Activated B cell treated with CpG ODN at 0.5 μM for 24 hours (primary cell): ENCODE results near the gene ZGLP1. TPM values are rescaled to one million over a fixed set of nuclear protein-coding genes. Genes with fewer than 3 reads are reported as not detected.

Experiments used
- ATAC-seq: fragments of 200-7000 bp; cut with Tn5 transposase; one replicate; pipeline ENCODE4 v1.10.0; 2021; ENCODE audit warnings: low read depth, mild to moderate bottlenecking, moderate library complexity
- CTCF ChIA-PET: fragments of 350-600 bp; sonication (Branson Sonifier 250); formaldehyde crosslinking; loops from one replicate; lab custom pipeline; 2021; ENCODE audit warnings: antibody characterized with exemption; lab: Charles Lee
- POLR2A ChIA-PET: fragments of 350-600 bp; sonication (Branson Sonifier 250); formaldehyde crosslinking; loops from one replicate; lab custom pipeline; 2021; ENCODE audit warnings: antibody characterized with exemption; lab: Charles Lee
- DNase-seq: peaks from one replicate; pipeline ENCODE4 v3.0.0; 2022
- H3K27ac Mint-ChIP-seq: one replicate; pipeline ENCODE4 v1.8.0; 2020; ENCODE audit warnings: mixed read lengths
- H3K27me3 Mint-ChIP-seq: one replicate; pipeline ENCODE4 v1.8.0; 2021; ENCODE audit warnings: mixed read lengths
- H3K36me3 Mint-ChIP-seq: one replicate; pipeline ENCODE4 v1.8.0; 2021; ENCODE audit warnings: low read depth, mixed read lengths
- H3K4me1 Mint-ChIP-seq: one replicate; pipeline ENCODE4 v1.8.0; 2021; ENCODE audit warnings: mixed read lengths
- H3K4me3 Mint-ChIP-seq: one replicate; pipeline ENCODE4 v1.8.0; 2020; ENCODE audit warnings: mild to moderate bottlenecking, mixed read lengths
- H3K9me3 Mint-ChIP-seq: one replicate; pipeline ENCODE4 v1.8.0; 2020; ENCODE audit warnings: mixed read lengths
- intact Hi-C: fragments of 100-400 bp; cut with micrococcal nuclease; formaldehyde crosslinking; loops from one replicate; pipeline ENCODE4 v1.15.1; 2024
- total RNA-seq: library from RNA; stranded (reverse); gene quantifications from 2 replicates; pipeline ENCODE4 v1.2.3, GENCODE V29; 2022
- TF ChIP-seq, protein P1 (sequence below): fragments of 200-600 bp; IDR thresholded peaks from one replicate; pipeline ENCODE4 v1.8.0; 2022; ENCODE audit warnings: antibody characterized with exemption, mild to moderate bottlenecking

ZGLP1 gene
- total RNA-seq, 1 donor from 2014 or later = 5.1 TPM

- Mint-ChIP-seq H3K4me1 (peaks cover 32% of the 10 kb centered on the region), H3K4me3 (no peak overlapping the region), H3K9me3 (no peaks in the 10 kb centered on the region), H3K36me3 (peaks cover 7% of the 10 kb centered on the region), H3K27me3 (no peaks in the 10 kb centered on the region), H3K27ac (no peak overlapping the region)
- no peak for ATAC-seq
- intact Hi-C loops = no loop called here
- POLR2A ChIA-PET = interaction anchor here (4.1 to 4.3 kb wide), 2 partner anchors 9 to 111 kb away, joined by 20 to 64 read pairs; partner anchors contain the start of gene TYK2
- TF ChIP-seq, protein P1, sequence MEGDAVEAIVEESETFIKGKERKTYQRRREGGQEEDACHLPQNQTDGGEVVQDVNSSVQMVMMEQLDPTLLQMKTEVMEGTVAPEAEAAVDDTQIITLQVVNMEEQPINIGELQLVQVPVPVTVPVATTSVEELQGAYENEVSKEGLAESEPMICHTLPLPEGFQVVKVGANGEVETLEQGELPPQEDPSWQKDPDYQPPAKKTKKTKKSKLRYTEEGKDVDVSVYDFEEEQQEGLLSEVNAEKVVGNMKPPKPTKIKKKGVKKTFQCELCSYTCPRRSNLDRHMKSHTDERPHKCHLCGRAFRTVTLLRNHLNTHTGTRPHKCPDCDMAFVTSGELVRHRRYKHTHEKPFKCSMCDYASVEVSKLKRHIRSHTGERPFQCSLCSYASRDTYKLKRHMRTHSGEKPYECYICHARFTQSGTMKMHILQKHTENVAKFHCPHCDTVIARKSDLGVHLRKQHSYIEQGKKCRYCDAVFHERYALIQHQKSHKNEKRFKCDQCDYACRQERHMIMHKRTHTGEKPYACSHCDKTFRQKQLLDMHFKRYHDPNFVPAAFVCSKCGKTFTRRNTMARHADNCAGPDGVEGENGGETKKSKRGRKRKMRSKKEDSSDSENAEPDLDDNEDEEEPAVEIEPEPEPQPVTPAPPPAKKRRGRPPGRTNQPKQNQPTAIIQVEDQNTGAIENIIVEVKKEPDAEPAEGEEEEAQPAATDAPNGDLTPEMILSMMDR = no peak
- CTCF ChIA-PET = interaction anchor here (1.0 to 6.4 kb wide), 4 partner anchors 9 to 337 kb away, joined by 3 to 211 read pairs (median 34); no protein-coding TSS in a partner anchor
- no peak for DNase-seq
Observed at GRCh38 chr19:10268071-10268470, 41.5 kb downstream of the ZGLP1 start.

- DNase-seq (no peak), ATAC-seq (no peak)
- TF ChIP-seq, protein P1 = no peak
- H3K36me3 Mint-ChIP-seq = peaks cover 2% of the 10 kb centered on the region
- H3K27me3 Mint-ChIP-seq = no peaks in the 10 kb centered on the region
- H3K27ac Mint-ChIP-seq = no peak overlapping the region
- CTCF ChIA-PET = interaction anchor here (1.3 to 6.4 kb wide), 3 partner anchors 12 to 125 kb away, joined by 3 to 211 read pairs (median 16); no protein-coding TSS in a partner anchor
- POLR2A ChIA-PET = interaction anchor here (0.6 kb wide), 1 partner anchor 124 kb away, joined by 3 read pairs; no protein-coding TSS in a partner anchor
- intact Hi-C loops = no loop called here
- no peak overlapping the region for H3K4me3 Mint-ChIP-seq
- no peaks in the 10 kb centered on the region for H3K9me3 Mint-ChIP-seq
- H3K4me1 Mint-ChIP-seq = peaks cover 20% of the 10 kb centered on the region
Observed at GRCh38 chr19:10266706-10267105, 42.9 kb downstream of the ZGLP1 start.

DNA sequence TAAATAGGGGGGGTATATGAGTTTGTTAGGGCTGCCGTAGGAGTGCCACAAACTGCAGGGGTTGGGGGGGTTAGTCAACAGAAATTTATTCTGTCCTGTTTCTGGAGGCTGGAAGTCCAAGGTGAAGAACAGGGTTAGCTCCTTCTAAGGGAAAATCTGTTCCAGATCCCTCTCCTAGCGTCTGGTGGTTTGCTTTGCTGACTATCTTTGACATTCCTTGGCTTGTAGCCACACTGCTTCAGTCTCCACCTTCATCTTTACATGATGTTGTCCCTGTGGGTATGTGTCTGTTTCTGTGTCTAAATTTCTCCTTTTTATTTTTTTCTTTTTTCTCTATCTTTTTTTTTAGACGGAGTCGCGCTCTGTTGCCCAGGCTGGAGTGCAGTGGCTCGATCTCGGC, 46.8 kb downstream of the ZGLP1 start:
- ChIA-PET POLR2A (no interaction called here), CTCF (interaction anchor here (1.3 to 6.0 kb wide), 2 partner anchors 125 to 128 kb away, joined by 5 to 102 read pairs; no protein-coding TSS in a partner anchor)
- ATAC-seq (no peak), DNase-seq (no peak)
- no peak overlapping the region for H3K4me3 Mint-ChIP-seq
- TF ChIP-seq, protein P1 = no peak
- no peaks in the 10 kb centered on the region for H3K9me3 Mint-ChIP-seq
- H3K27ac Mint-ChIP-seq = no peak overlapping the region
- no peaks in the 10 kb centered on the region for H3K27me3 Mint-ChIP-seq
- intact Hi-C loops = no loop called here
- H3K36me3 Mint-ChIP-seq = peaks cover 19% of the 10 kb centered on the region
- H3K4me1 Mint-ChIP-seq = peaks cover 2% of the 10 kb centered on the region

DNA sequence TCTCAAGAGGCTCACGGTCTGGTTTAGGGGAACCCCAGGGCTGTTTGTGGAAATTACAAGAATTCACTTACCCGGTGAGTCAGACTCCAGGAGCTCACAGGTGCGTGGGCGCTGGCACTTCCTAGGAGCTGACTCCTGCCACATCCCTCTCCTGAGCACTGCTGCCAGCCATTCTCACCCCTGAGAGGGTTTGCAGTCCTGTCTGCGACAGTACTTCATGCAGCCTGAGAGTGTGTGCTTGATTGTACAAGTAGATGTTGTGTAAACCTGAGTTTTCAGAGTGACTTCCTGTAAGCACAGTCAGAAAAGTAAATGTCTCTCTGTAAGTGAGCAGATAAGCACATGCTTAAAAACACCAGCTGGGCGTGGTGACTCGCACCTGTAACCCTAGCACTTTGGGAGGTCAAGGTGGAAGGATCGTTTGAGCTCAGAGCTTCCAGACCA, 49.5 kb downstream of the ZGLP1 start:
- TF ChIP-seq, protein P1 = no peak
- DNase-seq (no peak), ATAC-seq (no peak)
- Mint-ChIP-seq H3K4me3 (no peak overlapping the region), H3K27me3 (no peaks in the 10 kb centered on the region), H3K27ac (no peak overlapping the region), H3K4me1 (peaks cover 5% of the 10 kb centered on the region), H3K36me3 (peaks cover 42% of the 10 kb centered on the region), H3K9me3 (no peaks in the 10 kb centered on the region)
- ChIA-PET CTCF (interaction anchor here (1.0 to 6.0 kb wide), 7 partner anchors 10 to 328 kb away, joined by 3 to 102 read pairs (median 18); partner anchors contain the start of gene ICAM1), POLR2A (interaction anchor here (1.5 to 3.5 kb wide), 2 partner anchors 10 to 131 kb away, joined by 3 to 20 read pairs; partner anchors contain the start of gene ICAM1)
- intact Hi-C loops = no loop called here

DNA sequence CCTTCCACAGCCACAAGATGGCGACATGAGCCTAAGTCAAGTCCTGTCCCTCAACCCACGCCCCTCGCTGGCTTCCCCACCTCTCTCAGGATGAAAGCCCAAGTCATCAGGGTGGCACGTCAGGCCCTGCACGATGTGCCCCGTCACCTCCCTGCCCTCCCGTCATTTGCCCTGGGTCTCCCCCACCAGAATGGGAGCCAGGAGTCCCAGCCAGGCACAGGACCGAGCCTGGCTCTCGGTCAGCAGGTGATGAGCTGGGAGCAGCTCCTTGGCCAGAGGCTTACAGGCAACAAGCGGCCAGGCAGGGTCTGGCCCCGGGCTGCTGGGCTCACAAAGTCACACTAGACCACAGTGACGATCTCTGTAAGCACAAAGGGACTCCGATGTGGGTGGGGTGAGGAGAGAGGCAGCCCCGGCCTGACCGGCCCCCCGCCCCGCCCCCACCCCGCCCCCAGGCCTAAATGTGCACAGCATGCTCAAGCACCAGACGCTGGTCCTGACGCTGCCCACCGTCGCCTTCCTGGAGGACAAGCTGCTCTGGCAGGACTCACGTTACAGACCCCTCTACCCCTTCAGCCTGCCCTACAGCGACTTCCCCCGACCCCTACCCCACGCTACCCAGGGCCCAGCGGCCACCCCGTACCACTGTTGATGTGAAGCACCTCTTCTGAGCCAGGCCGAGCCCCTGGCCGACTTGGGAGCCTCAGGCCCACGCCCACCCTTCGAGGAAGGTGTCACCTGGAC, 50.3 kb downstream of the ZGLP1 start:
- H3K9me3 Mint-ChIP-seq = no peaks in the 10 kb centered on the region
- ATAC-seq (peak; percentile 93), DNase-seq (peak; percentile 68)
- CTCF ChIA-PET = interaction anchor here (0.6 to 6.0 kb wide), 16 partner anchors 9 to 330 kb away, joined by 3 to 102 read pairs (median 6); partner anchors contain the start of genes ICAM1 and TYK2
- intact Hi-C loops = loop anchor here (1.0 to 2.0 kb wide), 3 partner anchors 10 to 325 kb away; no protein-coding TSS in a partner anchor
- H3K36me3 Mint-ChIP-seq = peaks cover 50% of the 10 kb centered on the region
- TF ChIP-seq, protein P1 = no peak
- no peak overlapping the region for H3K4me3 Mint-ChIP-seq
- peaks cover 5% of the 10 kb centered on the region for H3K4me1 Mint-ChIP-seq
- no peak overlapping the region for H3K27ac Mint-ChIP-seq
- no peaks in the 10 kb centered on the region for H3K27me3 Mint-ChIP-seq
- POLR2A ChIA-PET = interaction anchor here (0.6 to 3.5 kb wide), 9 partner anchors 10 to 159 kb away, joined by 3 to 21 read pairs (median 4); partner anchors contain the start of genes CDC37 and ICAM1
